ENCODE data around the gene CYLD.

CYLD gene

DNA sequence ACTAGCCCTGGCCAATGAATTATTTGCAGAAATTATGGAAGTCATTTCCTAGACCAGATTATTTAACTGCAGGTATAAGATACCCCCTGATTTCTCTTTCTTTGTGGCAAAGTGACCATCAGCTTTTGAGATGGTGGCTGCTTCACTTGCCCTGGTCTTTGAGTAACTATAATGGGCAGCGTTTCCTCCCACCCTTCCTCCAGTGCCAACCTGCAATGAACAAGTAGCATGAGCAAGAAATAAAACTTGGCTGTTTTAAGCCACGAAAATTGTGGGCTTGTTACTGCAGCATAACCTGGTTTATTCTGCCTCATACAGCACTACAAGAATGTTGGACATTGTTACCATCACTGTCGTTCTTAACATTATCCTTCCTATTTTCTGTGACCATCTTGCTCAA is 105.3 kb downstream of the CYLD start:
- no peak for DNase-seq (ENCODE audit: extremely low spot score)
- TF ChIP-seq LEF1 (IDR thresholded peaks at IDR 0.05; ENCODE audit: borderline replicate concordance) (no peak), HDGF (IDR thresholded peaks at IDR 0.05; ENCODE audit: borderline replicate concordance) (no peak), NFRKB (IDR thresholded peaks at IDR 0.05) (no peak), TARDBP (IDR thresholded peaks at IDR 0.05) (no peak), BHLHE40 (IDR thresholded peaks at IDR 0.05; ENCODE audit: borderline replicate concordance) (no peak), ELF4 (IDR thresholded peaks at IDR 0.05) (no peak), FOXA1 (IDR thresholded peaks at IDR 0.05) (no peak), ZNF384 (IDR thresholded peaks at IDR 0.05) (no peak), ARNT (IDR thresholded peaks at IDR 0.05) (no peak), FOXM1 (IDR thresholded peaks at IDR 0.05; ENCODE audit: borderline replicate concordance) (no peak), L3MBTL2 (conservative IDR thresholded peaks at IDR 0.05) (no peak), FOXK2 (IDR thresholded peaks at IDR 0.05) (no peak), SP1 (IDR thresholded peaks at IDR 0.05) (no peak)
- TF ChIP-seq, protein P1, sequence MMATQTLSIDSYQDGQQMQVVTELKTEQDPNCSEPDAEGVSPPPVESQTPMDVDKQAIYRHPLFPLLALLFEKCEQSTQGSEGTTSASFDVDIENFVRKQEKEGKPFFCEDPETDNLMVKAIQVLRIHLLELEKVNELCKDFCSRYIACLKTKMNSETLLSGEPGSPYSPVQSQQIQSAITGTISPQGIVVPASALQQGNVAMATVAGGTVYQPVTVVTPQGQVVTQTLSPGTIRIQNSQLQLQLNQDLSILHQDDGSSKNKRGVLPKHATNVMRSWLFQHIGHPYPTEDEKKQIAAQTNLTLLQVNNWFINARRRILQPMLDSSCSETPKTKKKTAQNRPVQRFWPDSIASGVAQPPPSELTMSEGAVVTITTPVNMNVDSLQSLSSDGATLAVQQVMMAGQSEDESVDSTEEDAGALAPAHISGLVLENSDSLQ (IDR thresholded peaks at IDR 0.05), result no peak
- POLR2A ChIA-PET, result no interaction called here
- CTCF ChIA-PET, result no interaction called here

DNA sequence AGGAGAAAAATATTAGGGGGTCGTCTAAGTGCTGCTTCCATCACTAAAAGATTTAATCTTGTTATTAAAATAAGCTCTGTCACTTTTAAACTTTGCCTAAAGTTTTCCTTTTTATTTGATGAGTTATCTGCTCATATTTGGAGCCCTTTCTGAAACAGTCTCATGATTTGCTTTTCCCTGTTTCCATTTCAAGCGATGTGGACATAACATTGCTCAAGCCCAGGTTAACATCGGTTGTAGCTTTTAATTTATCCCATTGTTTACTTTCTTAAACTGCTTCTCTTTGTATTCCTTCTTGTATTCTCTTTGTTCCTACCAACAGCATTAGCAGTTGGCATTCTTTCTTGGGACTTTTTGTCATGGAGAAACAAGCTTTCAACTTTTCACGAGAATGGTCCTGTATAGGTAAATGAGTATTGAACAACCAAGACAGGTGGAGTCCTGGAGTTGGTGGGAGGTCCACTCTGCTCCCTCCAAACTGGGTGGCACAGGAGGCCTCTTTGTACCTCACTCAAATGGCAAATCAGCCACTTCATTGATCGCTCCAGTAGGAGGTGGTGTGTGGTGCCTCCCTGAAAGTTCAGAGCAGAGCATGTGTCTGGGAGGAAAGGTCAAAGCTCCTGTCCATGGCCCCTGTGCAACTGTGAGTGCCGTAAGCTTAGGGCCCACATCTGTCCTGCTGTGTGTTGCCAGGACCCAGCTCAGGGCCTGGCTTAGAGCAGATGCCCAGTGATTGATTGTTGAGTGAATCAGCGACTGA is 107.0 kb downstream of the CYLD start:
- ChIA-PET CTCF (no interaction called here), POLR2A (no interaction called here)
- DNase-seq (ENCODE audit: extremely low spot score), result no peak
- TF ChIP-seq SUZ12 (IDR thresholded peaks at IDR 0.05), result no peak
- no peak for TF ChIP-seq FOXM1 (IDR thresholded peaks at IDR 0.05; ENCODE audit: borderline replicate concordance)
- TF ChIP-seq, protein P1 (IDR thresholded peaks at IDR 0.05), result no peak
- TF ChIP-seq LEF1 (IDR thresholded peaks at IDR 0.05; ENCODE audit: borderline replicate concordance), result no peak
- no peak for TF ChIP-seq ARNT (IDR thresholded peaks at IDR 0.05)
- TF ChIP-seq NFRKB (IDR thresholded peaks at IDR 0.05), result no peak
- TF ChIP-seq TARDBP (IDR thresholded peaks at IDR 0.05), result no peak
